ENCODE results near the gene CPHXL2.

CPHXL2 gene

DNA sequence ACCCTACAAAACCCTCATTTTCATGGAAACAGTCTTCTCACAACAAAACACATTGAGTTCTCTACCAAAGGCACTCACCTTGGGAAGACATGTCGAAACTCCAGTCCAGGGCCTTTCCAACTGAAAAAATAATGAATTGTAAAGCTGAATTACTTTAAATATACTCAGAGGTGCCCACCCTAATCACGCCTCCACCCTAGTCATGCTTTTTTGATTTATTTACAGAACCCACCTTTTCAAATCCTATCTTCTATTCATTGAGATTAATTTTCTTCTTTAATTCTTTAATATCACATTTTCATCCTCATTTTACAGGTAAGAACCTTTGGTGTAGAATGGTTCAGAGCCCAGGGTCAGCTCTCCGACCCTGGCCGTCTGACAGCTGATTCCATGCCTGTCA, at the start of gene CPHXL2:
CPHXL2 (minus strand) TSS at position 101 of the 400 bp plus-strand sequence; CDS start at position 91, 10 bp downstream.
- no peak for DNase-seq (ENCODE audit: low read depth)

DNA sequence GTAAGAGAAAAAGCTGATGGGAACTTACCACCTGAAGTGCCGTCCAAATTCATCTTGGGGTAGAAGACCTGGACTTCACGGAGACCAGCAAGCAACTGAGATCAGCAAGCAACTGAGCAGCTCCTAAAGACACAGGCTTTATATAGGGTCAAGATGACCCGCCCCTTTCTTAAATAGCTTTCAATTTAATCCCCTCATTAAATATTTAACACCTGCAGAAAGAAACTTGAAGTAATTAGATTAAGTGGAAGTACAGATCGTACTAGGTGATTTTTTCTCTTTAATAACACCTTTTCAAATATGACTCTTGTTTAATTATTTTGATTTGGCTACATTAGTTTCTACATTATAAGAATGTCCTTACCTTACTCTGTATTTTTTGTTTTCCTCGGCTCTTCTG, 49.6 kb upstream of the CPHXL2 start, which contains the start of gene CPHXL:
CPHXL (minus strand) TSS at position 101 of the 400 bp plus-strand sequence; CDS start at position 53, 48 bp downstream.
- DNase-seq (ENCODE audit: low read depth): no peak

DNA sequence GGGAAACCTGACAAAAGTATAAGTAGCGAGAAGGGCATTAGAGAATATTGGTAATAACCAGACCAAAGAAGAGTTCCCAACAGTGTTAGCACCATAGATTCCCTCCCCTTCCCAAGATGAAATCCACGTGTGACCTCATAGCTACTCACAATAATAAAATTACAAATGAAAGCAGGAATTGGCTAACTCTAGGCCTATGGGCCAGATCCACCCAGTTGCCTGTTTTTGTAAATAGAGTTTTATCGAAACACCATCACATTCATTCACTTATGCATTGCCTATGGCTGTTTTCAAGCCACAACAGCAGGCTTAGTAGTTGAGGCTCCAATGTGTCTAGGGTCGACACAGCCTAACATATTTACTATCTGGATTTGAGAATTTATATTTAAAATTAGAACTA, 41.6 kb upstream of the CPHXL2 start:
- no peak for DNase-seq (ENCODE audit: low read depth)

DNA sequence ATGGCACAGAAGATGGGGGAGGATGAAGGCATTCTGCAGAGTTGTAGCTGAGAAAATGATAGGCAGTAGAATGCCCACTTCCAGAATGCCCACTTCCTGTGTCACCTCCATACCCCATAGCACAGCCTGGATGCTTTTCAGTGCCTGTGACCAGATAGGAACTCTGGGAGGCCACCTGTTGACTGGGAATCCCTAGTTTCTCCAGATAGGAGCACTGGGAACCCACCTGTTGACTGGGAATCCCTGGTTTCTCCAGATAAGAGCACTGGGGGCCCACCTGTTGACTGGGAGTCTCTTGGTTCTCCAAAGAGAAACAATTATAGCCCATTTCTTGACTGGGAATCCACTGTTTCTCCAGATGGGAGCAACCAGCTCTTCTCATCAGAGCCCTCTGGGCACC, 37.9 kb upstream of the CPHXL2 start:
- no peak for DNase-seq (ENCODE audit: low read depth)

DNA sequence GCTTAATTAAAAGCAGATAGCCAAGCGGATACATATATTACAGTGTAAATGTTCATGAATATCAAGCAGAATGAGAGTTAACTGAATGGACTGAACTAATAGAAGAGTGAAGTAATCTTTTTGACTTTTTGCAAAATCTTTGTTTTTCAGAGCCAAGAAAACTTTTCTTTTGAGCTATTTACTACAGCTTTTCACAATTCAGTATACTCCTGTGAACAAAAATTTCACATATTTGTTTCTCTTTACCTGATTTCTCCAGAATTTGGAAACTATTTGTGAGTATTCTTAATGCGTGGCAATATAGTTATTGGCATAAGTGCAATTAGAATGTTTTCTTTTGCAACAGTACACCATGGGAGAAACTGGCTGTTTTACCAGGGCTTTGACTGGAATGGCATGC, 33.5 kb upstream of the CPHXL2 start:
- DNase-seq (ENCODE audit: low read depth): no peak

DNA sequence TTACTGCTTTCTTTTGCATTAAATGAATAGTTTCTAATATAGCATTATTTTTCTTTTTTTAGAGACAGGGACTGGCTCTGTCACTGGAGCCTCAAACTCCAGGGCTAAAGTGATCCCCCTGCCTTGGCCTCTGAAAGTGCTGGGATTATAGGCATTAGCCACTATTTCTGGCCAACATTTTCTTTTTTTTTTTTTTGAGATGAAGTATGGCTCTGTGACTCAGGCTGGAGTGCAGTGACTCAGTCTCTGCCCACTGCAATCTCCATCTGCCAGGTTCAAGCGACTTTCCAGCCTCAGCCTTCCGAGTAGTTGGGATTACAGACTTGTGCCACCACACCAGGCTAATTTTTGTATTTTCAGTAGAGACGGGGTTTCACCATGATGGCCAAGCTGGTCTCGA, 26.5 kb upstream of the CPHXL2 start:
- no peak for DNase-seq (ENCODE audit: low read depth)

DNA sequence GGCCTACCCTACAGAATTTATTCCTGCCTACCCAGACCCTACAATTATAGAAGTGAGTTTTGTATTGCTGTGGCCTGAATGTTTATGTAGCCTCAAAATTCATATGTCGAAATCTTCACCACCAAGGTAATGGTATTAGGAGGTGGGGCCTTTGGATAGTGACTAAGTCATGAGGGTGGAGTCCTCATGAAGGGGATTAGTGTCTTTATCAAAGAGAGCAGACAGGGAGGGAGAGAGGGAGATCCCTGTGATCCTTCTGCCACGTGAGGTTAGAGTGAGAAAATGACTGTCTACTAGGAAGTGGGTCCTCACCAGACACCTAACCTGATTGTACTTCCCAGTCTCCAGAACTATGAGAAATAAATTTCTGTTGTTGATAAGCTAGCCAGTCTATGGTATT, 25.4 kb upstream of the CPHXL2 start:
- DNase-seq (ENCODE audit: low read depth): no peak

DNA sequence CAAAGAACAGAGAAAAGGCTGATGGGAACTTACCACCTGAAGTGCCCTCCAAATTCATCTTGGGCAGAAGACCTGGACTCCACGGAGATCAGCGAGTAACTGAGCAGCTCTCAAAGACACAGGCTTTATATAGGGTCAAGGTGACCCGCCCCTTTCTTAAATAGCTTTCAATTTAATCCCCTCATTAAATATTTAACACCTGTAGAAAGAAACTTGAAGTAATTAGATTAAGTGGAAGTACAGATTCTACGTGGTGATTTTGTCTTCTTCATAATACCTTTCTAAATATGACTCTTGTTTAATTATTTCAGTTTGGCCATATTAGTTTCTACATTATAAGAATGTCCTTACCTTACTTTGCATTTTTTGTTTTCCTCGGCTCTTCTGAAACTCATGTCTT, 24.6 kb upstream of the CPHXL2 start, which contains the start of gene DUXB:
DUXB (minus strand) TSS at position 101 of the 400 bp plus-strand sequence; CDS start at position 58, 43 bp downstream.
- DNase-seq (ENCODE audit: low read depth): no peak

DNA sequence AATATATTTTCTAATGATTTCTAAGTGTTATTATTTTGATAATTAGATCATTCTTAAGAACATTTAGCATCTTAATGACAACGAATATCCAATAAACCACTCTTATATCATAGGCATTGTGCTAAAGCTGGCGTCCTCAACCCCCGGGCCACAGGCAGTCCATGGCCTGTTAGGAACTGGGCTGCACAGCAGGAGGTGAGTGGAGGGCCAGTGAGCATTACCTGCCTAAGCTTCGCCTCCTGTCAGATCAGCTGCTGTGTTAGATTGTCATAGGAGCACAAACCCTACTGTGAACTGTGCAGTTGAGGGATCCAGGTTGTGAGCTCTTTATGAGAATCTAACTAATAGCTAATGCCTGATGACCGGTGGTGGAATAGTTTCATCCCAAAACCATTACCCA, 20.8 kb upstream of the CPHXL2 start:
- DNase-seq (ENCODE audit: low read depth): no peak

DNA sequence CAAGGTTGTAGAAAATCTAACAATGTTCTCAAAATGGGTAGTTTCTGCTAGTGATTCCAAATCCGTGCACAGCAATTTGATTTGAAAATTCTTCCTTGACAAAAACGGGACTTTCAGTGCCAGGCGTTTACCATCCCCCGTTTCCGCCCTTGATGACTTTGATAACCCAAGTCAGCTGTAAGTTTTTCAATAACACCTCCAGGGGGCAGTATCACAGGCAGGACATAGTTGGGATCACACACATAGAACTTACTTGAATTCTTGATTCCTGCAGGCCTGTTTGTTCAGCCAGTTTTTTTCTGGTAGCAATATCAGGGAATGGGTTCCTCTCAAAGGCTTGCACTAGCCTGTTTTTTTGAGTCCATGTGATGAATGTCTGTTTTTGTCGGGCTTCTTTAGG, 18.9 kb upstream of the CPHXL2 start:
- peak; percentile 32 for DNase-seq (ENCODE audit: low read depth)

DNA sequence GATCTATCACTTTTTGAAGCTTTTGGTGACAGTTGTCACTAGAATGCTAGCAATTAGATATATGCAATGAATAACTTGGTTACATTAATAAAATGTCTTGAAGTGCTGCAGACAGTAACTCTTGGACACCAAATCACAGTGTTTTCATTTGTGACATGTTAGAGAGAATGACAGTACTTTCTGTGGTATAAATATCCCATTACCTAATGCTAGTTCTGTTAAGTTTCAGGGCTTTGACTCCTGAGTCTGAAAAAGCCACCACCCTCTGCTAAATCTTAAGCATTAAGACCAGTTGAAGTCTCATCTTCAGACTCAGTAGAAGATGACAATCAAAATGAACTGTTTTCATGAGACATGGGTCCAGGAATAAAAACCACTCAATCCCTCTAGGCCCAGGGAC, 10.6 kb upstream of the CPHXL2 start:
- DNase-seq (ENCODE audit: low read depth): no peak

DNA sequence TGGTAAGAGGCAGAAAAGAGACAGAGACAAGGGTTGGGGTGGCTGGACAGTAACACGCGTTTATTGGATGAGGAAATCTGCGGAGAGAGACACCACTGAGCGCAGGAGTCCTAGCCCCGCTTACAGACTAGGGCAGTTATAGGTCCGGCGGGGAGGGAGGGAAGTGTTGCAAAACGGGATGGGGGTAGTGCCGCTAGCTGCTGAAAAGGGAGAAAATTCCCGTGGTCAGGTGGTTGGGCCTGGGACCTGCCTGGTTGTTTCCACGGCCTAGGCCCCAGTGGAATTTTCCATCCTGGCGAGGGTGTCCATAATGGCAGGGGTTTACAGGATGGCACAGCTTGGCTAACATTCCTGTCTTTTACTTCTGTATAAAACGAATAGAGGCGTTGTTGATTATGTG, 5.5 kb upstream of the CPHXL2 start:
- no peak for DNase-seq (ENCODE audit: low read depth)

DNA sequence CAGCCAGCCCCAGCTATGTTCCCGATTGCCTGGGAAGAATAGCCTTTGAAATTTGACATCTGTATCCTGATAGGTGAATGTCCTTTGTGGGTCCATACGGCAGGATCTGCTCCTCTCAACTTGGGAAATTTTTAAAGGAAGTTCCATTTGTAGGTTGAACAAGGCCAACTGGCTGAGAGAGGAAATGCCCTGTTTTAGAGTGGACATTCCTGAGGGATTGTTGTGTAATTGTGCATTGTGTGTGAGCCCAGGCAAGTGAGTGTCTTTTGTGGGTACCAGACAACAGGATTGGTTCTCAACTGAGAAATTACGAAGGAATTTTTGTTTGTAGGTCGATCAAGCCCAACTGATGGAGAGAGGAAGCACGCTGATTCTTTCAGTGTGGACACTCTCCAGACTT, 2.6 kb upstream of the CPHXL2 start:
- no peak for DNase-seq (ENCODE audit: low read depth)

DNA sequence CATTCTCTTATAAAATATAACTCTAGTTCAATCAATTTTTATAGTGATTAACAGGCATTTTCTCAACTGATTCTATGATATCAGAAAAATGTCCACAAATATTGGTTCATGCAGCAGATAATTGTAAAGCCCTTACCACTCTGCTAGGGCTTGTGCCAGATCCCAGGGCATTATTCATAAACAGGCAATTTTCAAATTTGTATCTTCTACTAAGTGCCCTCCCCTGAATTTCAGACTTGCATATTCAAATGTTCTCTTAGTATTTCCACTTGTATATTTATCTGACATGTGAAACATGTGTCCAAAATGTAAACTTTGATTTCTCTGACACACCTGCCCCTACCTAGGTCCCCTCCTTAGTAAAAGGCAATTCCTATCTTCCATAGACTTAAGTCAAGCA, 9.3 kb downstream of the CPHXL2 start:
- no peak for DNase-seq (ENCODE audit: low read depth)

DNA sequence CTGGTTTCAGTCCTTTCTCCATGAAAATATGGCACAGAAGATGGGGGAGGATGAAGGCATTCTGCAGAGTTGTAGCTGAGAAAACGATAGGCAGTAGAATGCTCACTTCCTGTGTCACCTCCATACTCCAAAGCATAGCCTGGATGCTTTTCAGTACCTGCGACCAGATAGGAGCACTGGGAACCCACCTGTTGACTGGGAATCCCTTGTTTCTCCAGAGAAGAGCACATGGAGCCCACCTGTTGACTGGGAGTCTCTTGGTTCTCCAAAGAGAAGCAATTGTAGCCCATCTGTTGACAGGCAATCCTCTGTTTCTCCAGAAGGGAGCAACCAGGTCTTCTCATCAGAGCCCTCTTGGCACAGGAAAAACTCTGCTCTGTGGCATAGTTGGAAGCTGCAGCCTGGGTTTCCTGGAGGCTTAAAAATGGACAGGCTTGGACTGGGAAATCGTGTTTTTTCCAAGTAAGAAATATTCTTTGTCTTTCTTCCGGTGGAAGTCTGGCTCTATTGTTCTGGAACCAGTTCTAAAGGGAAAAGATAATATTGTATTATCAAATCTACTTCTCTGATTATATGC, 16.0 kb downstream of the CPHXL2 start:
- no peak for DNase-seq (ENCODE audit: low read depth)

DNA sequence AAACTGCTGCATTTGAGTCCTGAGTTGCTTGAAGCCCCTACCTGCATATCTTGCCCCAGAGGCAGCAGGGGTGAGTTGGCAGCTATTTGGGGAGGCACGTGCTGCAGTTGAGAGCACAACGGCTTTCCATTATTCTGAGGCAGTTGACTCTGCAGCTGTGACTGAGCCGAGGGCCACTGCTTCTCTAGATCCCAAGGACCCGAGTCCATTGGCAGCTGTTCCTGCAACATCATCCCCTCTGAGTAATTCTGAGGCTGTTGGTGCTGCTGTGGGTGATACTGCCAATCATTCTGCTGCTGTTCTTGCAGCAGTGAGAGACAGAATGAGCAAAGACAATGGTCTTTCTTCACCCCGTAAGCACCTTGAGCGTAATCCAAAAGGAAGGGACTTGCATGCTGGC, 16.5 kb downstream of the CPHXL2 start:
- no peak for DNase-seq (ENCODE audit: low read depth)

DNA sequence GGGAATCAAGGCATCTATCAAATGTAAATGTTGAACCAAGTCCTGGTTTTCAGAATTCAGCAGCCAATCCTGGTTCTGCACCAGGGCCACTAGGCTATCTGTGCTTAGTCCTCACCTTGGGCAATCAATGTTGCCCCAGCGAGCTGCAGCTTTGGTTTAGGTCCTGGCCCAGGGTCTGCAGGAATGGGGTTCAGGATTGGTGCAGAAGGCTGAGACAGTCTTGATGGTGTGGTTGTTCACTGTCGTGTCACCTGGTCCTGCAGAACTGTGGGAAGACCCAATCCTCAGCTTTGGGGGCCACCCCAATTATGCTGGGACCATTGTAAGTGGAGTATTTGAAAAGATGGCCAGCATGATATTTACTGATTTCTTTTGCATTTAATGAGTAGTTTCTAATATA, 18.6 kb downstream of the CPHXL2 start:
- no peak for DNase-seq (ENCODE audit: low read depth)

DNA sequence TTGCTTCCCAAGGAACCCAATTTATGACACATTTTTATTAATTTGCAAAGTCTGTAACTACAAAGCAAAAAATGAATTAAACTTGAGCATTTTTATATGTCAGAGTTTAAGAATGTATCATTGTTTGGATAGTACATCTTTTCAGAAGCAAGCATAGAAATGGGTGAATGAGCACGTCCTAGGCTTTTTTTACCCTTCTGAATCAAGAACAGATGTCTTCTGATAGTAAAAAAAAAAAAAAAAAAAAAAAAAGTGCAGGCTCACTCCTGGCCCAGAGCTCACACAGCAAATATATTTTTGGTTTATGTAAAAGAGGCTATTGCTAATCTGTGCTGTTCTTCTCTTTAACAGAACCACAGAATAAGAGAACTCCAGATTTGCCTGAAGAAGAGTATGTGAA, 22.9 kb downstream of the CPHXL2 start:
- no peak for DNase-seq (ENCODE audit: low read depth)

DNA sequence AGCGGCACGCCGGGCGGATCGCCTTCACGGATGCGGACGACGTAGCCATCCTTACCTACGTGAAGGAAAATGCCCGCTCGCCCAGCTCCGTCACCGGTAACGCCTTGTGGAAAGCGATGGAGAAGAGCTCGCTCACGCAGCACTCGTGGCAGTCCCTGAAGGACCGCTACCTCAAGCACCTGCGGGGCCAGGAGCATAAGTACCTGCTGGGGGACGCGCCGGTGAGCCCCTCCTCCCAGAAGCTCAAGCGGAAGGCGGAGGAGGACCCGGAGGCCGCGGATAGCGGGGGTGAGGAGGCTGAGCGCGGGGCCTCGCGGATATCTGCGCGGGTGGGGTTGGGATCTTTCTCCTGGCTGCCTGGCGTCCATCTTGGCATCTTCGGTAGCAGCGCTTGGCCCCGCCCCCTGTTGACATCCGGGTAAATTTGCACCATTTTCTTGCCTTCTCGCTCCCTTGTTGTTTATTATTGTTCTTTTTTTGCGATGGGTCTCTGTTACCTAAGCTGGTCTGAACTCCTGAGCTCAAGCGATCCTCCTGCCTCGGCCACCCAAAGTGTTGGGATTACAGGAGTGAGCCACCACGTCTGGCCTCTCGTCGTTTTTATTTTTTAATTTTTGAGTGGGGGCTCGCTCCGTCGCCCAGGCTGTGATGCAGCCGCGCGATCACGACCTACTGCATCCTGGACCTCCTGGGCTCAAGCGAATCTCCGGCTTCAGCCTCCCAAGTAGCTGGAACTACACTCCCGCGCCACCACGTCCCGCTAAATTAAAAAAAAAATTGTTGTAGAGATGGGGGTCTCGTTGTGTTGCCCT, 28.3 kb downstream of the CPHXL2 start:
- DNase-seq (ENCODE audit: low read depth): peak; percentile 45

DNA sequence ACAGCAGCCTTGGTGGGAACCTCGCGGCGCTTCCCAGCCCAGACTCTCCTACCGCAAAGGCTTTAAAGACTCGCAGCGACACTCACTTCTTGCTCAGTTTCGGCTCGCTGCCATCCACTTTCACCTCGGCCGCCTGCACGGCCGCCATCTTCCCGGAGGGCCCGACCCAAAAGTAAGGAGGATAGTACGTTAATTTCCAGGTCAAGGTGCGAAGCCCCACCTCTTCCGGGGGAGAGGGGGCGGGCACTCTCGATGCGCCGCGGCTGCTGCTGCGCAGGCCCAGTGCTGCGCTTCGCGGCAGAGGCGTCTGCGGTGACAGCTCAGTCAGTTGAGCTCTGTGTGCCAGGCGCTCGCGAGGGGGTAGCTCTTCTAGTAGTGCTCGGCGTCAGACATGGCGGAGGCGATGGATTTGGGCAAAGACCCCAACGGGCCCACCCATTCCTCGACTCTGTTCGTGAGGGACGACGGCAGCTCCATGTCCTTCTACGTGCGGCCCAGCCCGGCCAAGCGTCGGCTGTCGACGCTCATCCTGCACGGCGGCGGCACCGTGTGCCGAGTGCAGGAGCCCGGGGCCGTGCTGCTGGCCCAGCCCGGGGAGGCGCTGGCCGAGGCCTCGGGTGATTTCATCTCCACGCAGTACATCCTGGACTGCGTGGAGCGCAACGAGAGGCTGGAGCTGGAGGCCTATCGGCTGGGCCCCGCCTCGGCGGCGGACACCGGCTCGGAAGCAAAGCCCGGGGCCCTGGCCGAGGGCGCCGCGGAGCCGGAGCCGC, 29.1 kb downstream of the CPHXL2 start, which contains the start of the genes KARS1 and TERF2IP:
KARS1 (minus strand) TSS at position 174 of the 773 bp plus-strand sequence; CDS start at position 148, 26 bp downstream.
TERF2IP (plus strand) TSS at position 282 of the 773 bp plus-strand sequence; CDS start at position 392, 110 bp downstream.
- peak; percentile 79 for DNase-seq (ENCODE audit: low read depth)

DNA sequence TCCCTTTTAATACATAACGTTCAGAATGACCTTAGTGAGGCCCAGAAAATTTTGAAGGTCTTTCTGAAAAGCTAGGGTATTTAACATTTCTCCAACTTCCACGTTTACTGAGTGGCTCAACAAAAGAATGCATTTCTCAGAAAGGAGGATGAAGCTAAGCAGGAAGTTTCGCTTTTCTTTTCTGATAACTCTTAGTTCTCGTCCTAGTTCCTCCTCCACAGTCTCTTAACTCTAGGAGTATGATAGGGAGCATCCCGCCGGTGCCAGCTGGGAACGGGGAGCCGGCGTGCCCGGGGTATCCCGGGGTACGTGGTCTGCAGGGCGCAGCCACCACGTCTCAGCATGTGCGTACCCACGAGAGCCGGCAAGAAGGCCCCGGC, 29.7 kb downstream of the CPHXL2 start:
- DNase-seq (ENCODE audit: low read depth): no peak

DNA sequence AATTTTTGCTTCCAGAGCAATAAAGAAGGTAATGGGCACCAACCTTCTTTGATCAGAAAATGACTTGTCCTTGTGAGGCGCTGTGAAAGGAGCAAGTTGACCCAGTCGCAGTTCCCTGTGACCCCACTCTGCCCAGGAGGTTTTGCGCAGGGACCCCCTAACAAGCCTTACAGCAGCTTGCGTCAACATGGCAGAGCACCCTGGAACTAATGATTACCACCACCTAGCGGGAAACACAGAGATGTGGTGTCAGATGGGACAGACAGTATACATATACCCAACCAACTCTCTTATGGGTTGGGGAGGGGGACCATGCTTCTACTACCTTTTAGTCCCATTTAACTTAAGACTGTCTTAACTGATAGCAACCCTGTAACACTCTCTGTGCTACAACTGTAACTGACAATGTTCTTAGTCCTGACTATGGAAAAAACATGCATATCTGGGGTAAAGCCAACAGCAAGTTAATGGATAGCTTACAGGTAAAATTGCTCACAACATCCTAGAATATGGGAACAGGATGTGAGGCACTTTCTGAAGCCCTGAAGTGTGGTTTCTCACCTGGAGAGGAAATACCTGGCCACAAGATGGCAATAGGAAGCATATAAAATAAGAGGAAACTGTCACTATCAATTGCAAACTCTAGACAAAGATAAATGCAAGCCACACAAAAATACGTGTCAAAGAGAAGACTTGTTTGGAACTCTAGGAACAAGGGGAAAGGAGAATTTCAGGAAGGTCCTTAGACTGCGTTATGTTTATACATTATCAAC, 32.4 kb downstream of the CPHXL2 start:
- no peak for DNase-seq (ENCODE audit: low read depth)
